HG03139 (cell line): ENCODE measurements around the gene C17orf100.

ENCODE experiments used
- ATAC-seq: cut with Tn5 transposase; IDR thresholded peaks from one replicate; pipeline ENCODE4 v1.9.1; 2021; ENCODE audit not compliant: unreplicated experiment

C17orf100 gene

GRCh38 chr17:6651354-6651918, at the start of gene C17orf100, which contains the start of gene MED31:
Gene C17orf100 (plus strand): TSS chr17:6651762. CDS start chr17:6651914, 152 bp downstream.
Gene MED31 (minus strand): TSS chr17:6651605. CDS start chr17:6651528, 77 bp downstream.
- peak; percentile 71 for ATAC-seq

- ATAC-seq: no peak
Measured at GRCh38 chr17:6602141-6602540, 49.4 kb upstream of the C17orf100 start.

GRCh38 chr17:6603744-6604325, 47.7 kb upstream of the C17orf100 start:
- no peak for ATAC-seq

DNA sequence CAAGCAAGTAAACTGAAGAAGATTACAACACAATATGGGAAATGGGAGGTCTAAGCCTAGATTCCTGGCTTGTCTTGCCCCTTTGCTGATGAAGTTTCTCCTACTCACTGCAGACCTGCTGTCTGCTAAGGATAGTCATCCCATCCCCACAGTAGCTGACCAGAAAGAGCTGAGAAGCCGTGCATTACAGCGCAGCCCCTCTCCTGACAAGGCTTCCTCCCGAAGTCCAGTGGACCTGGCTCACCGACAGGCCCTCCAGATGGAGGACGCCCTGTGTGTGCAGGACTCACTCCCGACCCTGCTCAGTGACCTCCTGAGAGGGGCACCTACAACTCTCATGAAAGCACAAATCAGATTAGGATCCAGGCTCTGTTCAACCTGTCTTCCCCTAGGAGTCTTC, 46.4 kb upstream of the C17orf100 start:
- no peak for ATAC-seq

GRCh38 chr17:6608321-6608720, 43.2 kb upstream of the C17orf100 start:
- ATAC-seq: no peak

DNA sequence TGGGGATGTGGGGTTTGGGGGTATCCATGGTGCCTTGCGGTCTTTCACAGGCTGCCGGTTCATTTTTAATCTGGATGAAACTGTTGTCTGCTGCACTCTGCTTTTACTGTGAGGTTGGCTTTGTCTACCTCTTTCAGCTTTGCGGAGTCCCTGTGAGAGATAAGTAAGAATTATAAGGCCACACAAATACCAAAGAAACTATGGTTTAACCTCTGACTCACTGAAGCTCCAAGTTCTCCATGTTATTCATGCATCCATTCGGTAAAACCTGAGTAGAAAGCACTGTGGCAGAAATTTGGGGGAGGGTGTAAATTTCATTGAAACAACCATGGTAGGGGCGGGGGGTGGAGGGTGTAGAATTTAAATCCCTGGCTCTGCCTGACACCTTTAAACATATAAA, 41.6 kb upstream of the C17orf100 start:
- ATAC-seq: no peak

GRCh38 chr17:6611231-6611630, 40.3 kb upstream of the C17orf100 start:
- no peak for ATAC-seq

GRCh38 chr17:6623941-6624340, 27.6 kb upstream of the C17orf100 start:
- ATAC-seq: no peak

GRCh38 chr17:6626616-6627015, 24.9 kb upstream of the C17orf100 start:
- no peak for ATAC-seq

DNA sequence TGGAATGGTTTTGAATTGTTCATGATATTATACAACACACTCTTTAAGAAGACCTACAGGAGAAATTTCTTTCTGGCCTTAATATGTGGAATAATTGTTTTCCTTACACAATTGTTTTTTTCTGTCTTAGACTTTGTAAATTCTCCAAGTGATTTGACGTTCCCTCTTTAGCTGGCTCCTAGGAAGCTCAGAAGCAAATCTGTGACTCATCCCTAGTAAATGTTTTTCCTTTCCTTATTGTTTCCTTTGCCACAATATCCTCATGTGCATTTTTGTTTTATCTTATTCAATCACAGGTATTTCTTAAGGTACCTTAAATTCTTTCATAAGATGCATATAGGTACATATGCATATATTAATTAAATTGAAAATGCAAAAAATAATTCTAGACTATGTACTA, 24.5 kb upstream of the C17orf100 start:
- ATAC-seq: no peak

- no peak for ATAC-seq
Measured at GRCh38 chr17:6630390-6630789, 21.2 kb upstream of the C17orf100 start.

GRCh38 chr17:6632530-6632929, 19.0 kb upstream of the C17orf100 start:
- no peak for ATAC-seq

DNA sequence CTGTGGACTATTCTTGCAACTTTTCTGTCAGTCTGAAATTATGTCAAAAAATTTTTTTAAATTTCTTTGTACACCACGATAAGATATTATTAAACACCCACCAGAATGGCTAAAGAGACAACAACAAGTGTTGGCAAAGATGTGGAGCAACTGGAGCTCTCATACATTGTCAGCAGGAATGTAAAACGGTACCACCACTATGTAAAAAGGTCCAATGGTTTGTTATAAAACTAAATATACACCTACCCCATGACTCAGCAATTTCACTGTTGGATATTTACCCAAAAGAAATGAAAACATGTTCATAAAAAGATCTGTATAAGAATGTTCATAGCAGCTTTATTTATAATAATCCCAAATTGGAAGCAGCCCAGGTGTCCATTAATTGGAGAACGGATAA, 18.3 kb upstream of the C17orf100 start:
- no peak for ATAC-seq

DNA sequence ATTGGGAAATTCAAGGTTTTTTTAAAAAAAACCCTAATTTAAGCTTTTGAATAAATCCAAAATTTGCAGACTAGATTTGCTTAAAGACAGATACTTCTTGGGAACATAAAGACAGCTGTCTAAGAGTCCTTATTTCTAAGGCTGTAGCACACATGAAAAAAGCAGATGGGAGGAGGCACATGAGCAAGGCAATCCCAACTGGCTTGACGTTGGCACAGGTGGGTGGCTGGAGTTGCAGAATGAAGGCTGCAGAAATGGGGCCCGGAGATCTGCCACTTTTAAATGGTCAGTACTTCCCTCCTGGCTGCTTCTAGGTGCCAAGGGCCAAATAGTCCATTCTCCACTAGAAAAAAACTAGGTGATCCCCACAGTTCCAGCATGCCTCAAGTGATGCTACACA, 15.5 kb upstream of the C17orf100 start:
- no peak for ATAC-seq

DNA sequence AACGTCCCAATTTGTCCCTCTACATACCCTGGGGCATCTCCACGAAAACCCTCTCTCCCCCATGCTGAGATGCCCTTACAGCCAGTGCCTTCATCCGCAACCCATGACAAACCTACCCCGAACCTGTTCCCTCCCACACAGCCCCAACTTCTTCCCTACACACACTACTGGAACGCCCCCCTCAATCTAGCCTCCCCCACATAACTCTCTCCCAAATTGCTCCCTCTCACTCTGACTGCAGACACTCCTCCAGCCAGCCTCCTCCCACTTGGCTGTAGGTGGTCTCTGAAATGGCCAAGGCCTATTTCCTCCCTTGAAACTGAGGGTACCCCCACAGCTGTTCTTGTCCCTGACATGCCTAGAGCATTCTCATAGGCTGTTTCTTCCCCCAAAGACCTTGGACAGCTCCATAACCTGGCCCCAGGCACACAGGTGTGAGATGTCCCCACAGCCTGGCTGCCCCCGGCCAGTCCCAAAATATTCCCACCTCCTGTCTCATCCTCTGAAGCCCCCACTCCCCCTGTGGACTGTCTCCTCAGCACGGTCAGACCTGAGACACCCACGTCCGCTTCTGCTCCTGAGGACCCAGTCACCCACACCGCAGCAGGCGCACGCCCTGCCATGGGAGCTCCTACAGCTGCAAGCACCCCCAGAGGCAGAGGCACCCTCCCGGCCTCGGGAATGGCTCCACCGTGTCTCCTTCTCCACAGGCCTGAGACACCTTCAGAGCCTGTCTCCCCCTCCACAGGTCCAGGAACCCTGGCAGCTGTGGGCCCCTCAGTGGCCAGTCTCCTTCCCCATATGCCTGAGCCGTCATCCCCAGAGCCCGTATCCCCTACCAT, 14.7 kb upstream of the C17orf100 start:
- no peak for ATAC-seq

DNA sequence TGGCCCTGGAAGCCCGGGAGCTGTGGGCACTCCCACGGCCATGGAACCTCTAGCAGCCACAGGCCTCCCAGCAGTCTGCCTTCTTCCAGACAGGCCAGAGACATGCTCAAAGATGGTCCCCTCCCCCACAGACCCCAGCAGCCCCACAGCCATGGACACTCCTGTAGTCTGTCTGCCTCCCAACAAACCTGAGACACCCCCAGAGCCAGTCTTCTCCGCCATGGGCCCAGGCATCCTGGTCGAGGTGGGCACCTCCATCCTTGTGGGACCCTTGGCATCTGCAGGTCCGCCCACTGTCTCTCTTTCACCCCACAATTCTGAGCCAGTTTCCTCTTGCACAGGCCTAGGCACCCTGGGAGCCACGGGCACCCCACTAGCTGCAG, 14.1 kb upstream of the C17orf100 start:
- ATAC-seq: no peak

DNA sequence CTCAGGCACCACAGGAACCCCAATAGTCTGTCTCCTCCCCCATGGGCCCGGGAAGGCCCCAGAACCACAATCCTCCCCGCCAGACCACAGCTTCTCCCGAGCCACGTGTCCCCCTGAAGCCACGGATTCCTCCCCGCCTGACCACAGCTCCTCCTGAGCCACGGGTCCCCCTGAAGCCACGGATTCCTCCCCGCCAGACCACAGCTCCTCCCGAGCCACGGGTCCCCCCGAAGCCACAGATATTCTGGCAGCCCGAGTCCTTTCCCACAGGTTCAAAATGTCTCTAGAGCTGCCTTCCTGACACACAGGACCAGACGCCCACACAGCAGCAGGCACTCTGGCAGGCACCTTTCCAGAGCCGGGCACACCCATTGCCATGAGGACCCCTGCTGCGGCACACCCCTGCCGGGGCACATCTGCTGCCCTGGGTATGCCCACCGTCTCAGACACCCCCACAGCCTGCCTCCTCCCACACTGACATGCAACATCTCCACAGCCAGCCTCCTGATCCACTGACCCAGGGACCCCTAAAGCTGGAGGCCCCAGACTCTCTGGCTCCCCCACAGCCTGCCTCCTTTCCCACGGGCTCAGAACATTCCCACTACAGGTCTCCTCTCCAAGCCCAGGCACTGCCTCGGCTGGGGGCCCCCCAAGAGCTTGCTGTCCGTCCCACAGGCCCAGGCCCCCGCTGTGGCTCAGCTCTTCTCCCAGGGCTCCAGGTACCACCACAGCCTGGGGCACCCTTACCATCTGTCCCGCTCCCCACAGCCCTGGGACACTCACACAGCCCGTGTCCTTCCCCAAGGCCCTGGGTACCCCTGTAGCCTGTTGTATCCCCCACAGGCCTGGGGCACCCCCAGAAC, 13.3 kb upstream of the C17orf100 start:
- ATAC-seq: no peak

DNA sequence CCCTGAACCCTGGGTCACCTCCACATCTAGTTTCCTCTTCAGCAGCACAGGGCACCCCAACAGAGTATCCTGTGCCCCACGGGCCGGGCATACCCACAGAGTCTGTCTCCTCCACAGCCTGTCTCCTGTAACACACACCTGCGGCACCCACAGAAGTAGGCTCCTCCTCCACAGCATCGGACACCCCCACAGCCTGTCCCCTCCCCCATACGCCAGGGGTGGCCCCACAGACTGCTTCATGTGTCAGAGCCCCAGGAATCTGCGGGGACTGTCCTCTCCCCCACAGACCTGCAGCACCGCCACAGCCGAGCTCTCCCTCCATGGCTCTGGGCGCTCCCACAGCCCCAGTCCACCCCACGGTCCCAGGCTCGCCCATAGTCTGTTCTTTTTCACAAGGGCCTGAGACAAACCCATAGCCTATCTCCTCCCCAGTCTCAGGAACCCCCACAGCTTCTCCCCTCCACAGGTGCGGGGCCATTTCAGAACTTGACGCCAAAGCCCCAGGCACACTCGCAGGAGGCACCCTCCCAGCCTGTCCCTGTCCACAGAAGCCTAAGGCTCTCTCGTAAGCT, 12.5 kb upstream of the C17orf100 start:
- ATAC-seq: no peak

GRCh38 chr17:6639586-6640535, 11.7 kb upstream of the C17orf100 start:
- peak; percentile 3 for ATAC-seq
